ENCODE measurements around the gene MARF1. TPM values are rescaled to one million over a fixed set of nuclear protein-coding genes. Genes with fewer than 3 reads are reported as not detected.
"Not testable (repeated sequence)": the region's sequence is repeated elsewhere in the genome, so short reads cannot be mapped to it uniquely, and the experiment has no call there.

The MARF1 gene, protein sequence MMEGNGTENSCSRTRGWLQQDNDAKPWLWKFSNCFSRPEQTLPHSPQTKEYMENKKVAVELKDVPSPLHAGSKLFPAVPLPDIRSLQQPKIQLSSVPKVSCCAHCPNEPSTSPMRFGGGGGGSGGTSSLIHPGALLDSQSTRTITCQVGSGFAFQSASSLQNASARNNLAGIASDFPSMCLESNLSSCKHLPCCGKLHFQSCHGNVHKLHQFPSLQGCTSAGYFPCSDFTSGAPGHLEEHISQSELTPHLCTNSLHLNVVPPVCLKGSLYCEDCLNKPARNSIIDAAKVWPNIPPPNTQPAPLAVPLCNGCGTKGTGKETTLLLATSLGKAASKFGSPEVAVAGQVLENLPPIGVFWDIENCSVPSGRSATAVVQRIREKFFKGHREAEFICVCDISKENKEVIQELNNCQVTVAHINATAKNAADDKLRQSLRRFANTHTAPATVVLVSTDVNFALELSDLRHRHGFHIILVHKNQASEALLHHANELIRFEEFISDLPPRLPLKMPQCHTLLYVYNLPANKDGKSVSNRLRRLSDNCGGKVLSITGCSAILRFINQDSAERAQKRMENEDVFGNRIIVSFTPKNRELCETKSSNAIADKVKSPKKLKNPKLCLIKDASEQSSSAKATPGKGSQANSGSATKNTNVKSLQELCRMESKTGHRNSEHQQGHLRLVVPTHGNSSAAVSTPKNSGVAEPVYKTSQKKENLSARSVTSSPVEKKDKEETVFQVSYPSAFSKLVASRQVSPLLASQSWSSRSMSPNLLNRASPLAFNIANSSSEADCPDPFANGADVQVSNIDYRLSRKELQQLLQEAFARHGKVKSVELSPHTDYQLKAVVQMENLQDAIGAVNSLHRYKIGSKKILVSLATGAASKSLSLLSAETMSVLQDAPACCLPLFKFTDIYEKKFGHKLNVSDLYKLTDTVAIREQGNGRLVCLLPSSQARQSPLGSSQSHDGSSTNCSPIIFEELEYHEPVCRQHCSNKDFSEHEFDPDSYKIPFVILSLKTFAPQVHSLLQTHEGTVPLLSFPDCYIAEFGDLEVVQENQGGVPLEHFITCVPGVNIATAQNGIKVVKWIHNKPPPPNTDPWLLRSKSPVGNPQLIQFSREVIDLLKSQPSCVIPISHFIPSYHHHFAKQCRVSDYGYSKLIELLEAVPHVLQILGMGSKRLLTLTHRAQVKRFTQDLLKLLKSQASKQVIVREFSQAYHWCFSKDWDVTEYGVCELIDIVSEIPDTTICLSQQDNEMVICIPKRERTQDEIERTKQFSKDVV (N-terminal part only)
- 18.2 and 20.2 TPM in 2 replicates for polyA plus RNA-seq (2013)

DNA sequence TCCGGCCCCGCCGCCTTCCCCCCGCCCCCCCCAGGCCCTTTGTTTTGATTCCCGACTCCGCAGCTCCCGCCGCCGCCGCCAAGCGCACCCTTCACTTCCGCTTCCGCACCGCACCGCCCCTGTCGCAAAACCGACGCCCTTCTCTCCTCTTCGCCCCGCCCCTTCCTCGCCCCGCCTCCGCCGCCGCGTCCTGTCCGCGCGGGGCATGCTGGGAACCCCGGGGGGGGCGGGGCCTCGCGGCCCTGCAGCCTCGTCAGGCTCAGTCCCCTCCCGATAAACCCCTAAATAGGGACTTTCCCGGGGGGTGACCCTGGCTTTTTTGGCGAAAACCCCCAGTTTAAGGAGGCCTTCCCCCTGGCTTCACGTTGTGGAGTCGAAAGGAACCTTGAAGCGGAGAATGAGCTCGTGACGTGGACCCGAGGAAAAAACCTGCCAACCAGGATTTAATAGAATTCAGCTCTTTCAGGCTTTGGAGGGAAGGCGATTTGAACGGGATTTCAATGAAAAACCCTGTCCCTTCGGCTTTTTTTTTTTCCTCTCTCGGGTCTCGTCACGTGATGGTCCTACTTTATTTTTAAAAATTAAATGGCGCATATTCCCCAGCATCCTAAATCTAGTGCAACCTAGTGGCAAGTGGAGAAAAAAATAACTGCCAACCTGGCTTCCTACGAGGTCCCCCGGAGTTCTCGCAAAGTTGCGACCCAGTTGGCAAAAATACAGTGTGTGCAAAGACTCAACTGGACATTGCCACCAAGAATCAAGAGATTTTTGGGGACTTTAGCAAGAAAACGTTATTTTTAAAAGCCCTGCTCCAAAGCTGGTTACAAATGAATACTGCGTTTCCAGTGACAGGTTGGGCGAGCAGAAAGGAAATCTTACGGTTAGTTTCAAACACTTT, at the start of gene MARF1:
Gene MARF1, minus strand, starts transcription at position 107 of the 898 bp plus-strand sequence. CDS start 3,921 bp downstream, outside the sequence.
- Histone ChIP-seq H3K4ac (ENCODE audit: low read depth, low read length) (peak within 1 kb of the TSS; percentile 80), H3K4me1 (ENCODE audit: control insufficient read depth in 1 of 2, insufficient read depth in 2 of 2, low read length in 2 of 2) (peaks cover 4% of the 10 kb centered on the region in 2 experiments), H3K23ac (ENCODE audit: low read length) (no peak within 1 kb of the TSS), H3K4me2 (ENCODE audit: low read length) (peak within 1 kb of the TSS; percentile 83), H2BK120ac (ENCODE audit: insufficient read depth, low read length, poor library complexity) (peak within 1 kb of the TSS; percentile 64), H3K9me3 (ENCODE audit: insufficient read depth, low read depth, low read length) (no peaks in the 10 kb centered on the region), H4K91ac (ENCODE audit: low read depth, low read length) (peak within 1 kb of the TSS; percentile 95), H2AK5ac (ENCODE audit: low read length) (peak within 1 kb of the TSS; percentile 79), H3K27ac (ENCODE audit: low read depth, low read length) (peak within 1 kb of the TSS; percentile 92), H3K14ac (ENCODE audit: low read length) (peak within 1 kb of the TSS; percentile 89), H4K8ac (ENCODE audit: low read depth, low read length) (peak within 1 kb of the TSS; percentile 96), H3K79me2 (ENCODE audit: control insufficient read depth, insufficient read depth, low read length, poor library complexity) (peaks cover 5% of the 10 kb centered on the region), H4K12ac (ENCODE audit: low read depth, low read length) (peak within 1 kb of the TSS; percentile 95), H3K18ac (ENCODE audit: low read length) (peak within 1 kb of the TSS; percentile 91), H2AFZ (ENCODE audit: insufficient read depth, low read length, poor library complexity) (peak within 1 kb of the TSS; percentile 90), H3K4me3 (ENCODE audit: low read depth, low read length) (peak within 1 kb of the TSS; percentile 98), H3K36me3 (ENCODE audit: control insufficient read depth in 1 of 2, insufficient read depth in 2 of 2, low read length in 2 of 2) (peaks cover 2 to 5% of the 10 kb centered on the region in 2 experiments), H3K9ac (ENCODE audit: low read length) (peak within 1 kb of the TSS; percentile 98), H2BK5ac (ENCODE audit: low read depth, low read length, poor library complexity) (peak within 1 kb of the TSS; percentile 87), H3K27me3 (ENCODE audit: insufficient read depth, low read length) (no peaks in the 10 kb centered on the region), H2BK12ac (ENCODE audit: low read length) (no peak within 1 kb of the TSS), H3K79me1 (ENCODE audit: low read length) (peaks cover 6% of the 10 kb centered on the region)
- DNase-seq: peak; percentile 95 to 98
- no CpG with 5 or more reads among the region's 58 CpGs for WGBS (ENCODE audit: extremely low coverage, insufficient coverage, insufficient read length)

DNA sequence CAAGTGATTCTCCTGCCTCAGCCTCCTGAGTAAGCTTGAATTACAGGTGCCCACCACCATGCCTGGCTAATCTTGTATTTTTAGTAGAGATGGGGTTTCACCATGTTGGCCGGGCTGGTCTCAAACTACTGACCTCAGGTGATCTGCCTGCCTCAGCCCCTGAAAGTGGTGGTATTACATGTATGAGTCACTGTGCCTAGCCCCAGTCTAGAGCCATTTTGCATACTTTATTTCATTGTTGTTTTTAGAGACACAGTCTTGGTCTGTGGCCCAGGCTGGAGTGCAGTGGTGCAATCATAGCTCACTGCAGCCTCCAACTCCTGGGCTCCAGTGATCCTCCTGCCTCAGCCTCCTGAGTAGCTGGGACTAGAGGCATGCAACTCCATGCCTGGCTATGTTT, 49.6 kb upstream of the MARF1 start:
- not testable (repeated sequence) for H2BK12ac ChIP-seq (ENCODE audit: low read length); H3K9ac ChIP-seq (ENCODE audit: low read length); DNase-seq; H3K23ac ChIP-seq (ENCODE audit: low read length); H3K79me2 ChIP-seq (ENCODE audit: control insufficient read depth, insufficient read depth, low read length, poor library complexity); H4K91ac ChIP-seq (ENCODE audit: low read depth, low read length); H3K27me3 ChIP-seq (ENCODE audit: insufficient read depth, low read length); H2AK5ac ChIP-seq (ENCODE audit: low read length); H2BK5ac ChIP-seq (ENCODE audit: low read depth, low read length, poor library complexity); H3K4me3 ChIP-seq (ENCODE audit: low read depth, low read length); H4K8ac ChIP-seq (ENCODE audit: low read depth, low read length); H3K27ac ChIP-seq (ENCODE audit: low read depth, low read length); H3K9me3 ChIP-seq (ENCODE audit: insufficient read depth, low read depth, low read length); H3K18ac ChIP-seq (ENCODE audit: low read length); H3K79me1 ChIP-seq (ENCODE audit: low read length); H2AFZ ChIP-seq (ENCODE audit: insufficient read depth, low read length, poor library complexity); H2BK120ac ChIP-seq (ENCODE audit: insufficient read depth, low read length, poor library complexity); H3K4ac ChIP-seq (ENCODE audit: low read depth, low read length); H3K4me2 ChIP-seq (ENCODE audit: low read length); H3K14ac ChIP-seq (ENCODE audit: low read length); H3K4me1 ChIP-seq (ENCODE audit: control insufficient read depth in 1 of 2, insufficient read depth in 2 of 2, low read length in 2 of 2); H4K12ac ChIP-seq (ENCODE audit: low read depth, low read length)
- H3K36me3 ChIP-seq (ENCODE audit: control insufficient read depth in 1 of 2, insufficient read depth in 2 of 2, low read length in 2 of 2): peaks cover 62 to 70% of the 10 kb centered on the region in 2 experiments
- no CpG with 5 or more reads among the region's 1 CpG for WGBS (ENCODE audit: extremely low coverage, insufficient coverage, insufficient read length)

DNA sequence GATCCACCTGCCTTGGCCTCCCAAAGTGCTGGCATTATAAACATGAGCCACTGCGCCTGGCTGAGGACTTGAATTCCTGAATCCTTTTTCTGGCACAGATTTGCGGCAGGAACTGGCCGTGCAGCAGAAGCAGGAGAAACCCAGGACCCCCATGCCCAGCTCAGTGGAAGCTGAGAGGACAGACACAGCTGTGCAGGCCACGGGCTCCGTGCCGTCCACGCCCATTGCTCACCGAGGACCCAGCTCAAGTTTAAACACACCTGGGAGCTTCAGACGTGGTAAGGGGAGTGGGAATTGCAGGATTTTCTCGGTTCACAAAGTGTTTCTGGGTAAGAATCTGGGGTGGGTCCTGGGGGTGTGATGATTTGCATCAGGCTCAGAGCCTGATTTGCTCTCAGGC, 48.1 kb upstream of the MARF1 start:
- Histone ChIP-seq H4K12ac (ENCODE audit: low read depth, low read length) (no peak overlapping the region), H3K4me3 (ENCODE audit: low read depth, low read length) (no peak overlapping the region), H2AFZ (ENCODE audit: insufficient read depth, low read length, poor library complexity) (no peak overlapping the region), H2BK120ac (ENCODE audit: insufficient read depth, low read length, poor library complexity) (no peak overlapping the region), H4K8ac (ENCODE audit: low read depth, low read length) (no peak overlapping the region), H3K79me1 (ENCODE audit: low read length) (no peaks in the 10 kb centered on the region), H3K23ac (ENCODE audit: low read length) (no peak overlapping the region), H3K4me2 (ENCODE audit: low read length) (no peak overlapping the region), H3K14ac (ENCODE audit: low read length) (no peak overlapping the region), H3K9me3 (ENCODE audit: insufficient read depth, low read depth, low read length) (no peaks in the 10 kb centered on the region), H3K4ac (ENCODE audit: low read depth, low read length) (no peak overlapping the region), H3K27ac (ENCODE audit: low read depth, low read length) (no peak overlapping the region), H3K36me3 (ENCODE audit: control insufficient read depth in 1 of 2, insufficient read depth in 2 of 2, low read length in 2 of 2) (peaks cover 61 to 68% of the 10 kb centered on the region in 2 experiments), H3K79me2 (ENCODE audit: control insufficient read depth, insufficient read depth, low read length, poor library complexity) (no peaks in the 10 kb centered on the region), H3K27me3 (ENCODE audit: insufficient read depth, low read length) (no peaks in the 10 kb centered on the region), H3K4me1 (ENCODE audit: control insufficient read depth in 1 of 2, insufficient read depth in 2 of 2, low read length in 2 of 2) (no peaks in the 10 kb centered on the region), H2BK5ac (ENCODE audit: low read depth, low read length, poor library complexity) (no peak overlapping the region), H2BK12ac (ENCODE audit: low read length) (no peak overlapping the region), H4K91ac (ENCODE audit: low read depth, low read length) (no peak overlapping the region), H3K9ac (ENCODE audit: low read length) (peak overlapping the region; percentile 25), H2AK5ac (ENCODE audit: low read length) (no peak overlapping the region), H3K18ac (ENCODE audit: low read length) (no peak overlapping the region)
- WGBS (ENCODE audit: extremely low coverage, insufficient coverage, insufficient read length): no CpG with 5 or more reads among the region's 10 CpGs
- no peak for DNase-seq

Measured in trophoblast cell (in vitro differentiated cells and primary cell).